Fibroblast of skin of left biceps (primary cell): Measurements from ENCODE around the gene APOL1.

Experiments
- DNase-seq, 2 experiments: peaks; one replicate each; pipeline ENCODE4 v3.0.0-alpha.2; 2013; ENCODE audit warnings: low read depth in 2 of 2

The APOL1 gene

DNA sequence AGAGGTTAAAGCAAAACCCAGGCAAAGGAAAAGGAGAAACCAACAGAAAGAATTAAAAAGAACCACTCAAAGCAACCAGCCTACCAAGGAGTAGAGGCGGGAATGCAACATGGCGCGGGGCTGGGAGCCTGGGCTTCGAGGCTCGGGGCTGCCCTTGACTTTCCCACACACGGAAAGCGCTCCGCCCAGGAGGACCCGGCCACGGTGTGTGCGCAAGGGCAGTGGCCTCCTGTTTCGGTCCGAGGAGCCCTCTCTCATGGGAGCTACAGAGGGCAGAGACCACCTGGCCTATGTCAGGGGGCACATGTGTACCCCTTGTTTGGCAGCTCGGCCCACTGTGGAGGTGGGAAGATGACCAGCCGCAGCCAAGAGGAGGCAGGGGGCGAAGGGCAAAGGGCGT lies 55.9 kb downstream of the APOL1 start:
- no peak for DNase-seq

DNA sequence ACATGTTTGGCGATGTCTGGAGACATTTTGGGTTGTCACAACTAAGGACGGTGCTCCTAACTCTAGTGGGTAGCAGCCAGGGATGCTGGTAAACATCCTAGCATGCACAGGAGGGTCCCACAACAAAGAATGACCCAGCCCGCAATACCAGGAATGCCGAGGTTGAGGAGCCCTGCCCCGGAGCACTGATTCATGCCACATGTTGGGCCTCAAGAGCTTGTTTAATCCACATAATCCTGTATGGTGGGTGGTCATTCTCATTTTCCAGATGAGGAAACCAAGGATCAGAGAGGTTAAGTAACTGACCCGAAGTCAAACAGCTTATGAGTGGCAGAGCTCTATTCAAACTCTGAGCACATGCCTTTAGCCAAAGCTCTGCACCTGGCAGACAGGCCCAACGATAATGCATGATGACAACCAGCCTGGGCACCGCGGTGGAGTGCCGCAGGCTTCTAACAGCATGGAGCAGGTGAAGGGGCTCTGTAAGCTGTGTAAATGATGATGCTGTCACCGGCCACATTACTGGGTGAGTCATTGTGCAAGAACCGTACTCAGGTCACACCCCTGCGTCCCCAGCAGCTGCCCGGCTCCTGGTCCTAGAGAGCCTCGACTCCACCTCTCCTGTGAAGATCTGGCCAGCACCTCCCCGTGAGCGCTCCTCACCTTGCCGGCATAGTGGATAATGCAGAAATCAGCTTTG lies 58.6 kb downstream of the APOL1 start:
- DNase-seq = no peak

DNA sequence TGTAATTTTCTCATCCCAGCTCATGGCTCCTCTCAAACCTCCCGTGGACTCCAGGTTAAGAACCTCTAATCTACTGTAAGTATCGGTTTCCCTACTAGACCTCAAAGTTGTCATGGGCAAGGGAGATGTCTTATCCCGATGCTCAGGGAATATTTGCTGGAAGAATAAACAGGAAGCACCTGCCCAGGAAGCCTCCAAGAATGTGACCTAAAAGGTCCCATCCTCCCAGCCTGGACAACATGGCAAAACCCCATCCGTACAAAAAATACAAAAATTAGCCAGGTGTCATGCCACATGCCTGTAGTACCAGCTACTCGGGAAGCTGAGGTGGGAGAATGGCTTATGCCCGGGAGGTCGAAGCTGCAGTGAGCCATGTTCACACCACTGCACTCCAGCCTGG lies 62.4 kb downstream of the APOL1 start:
- no peak for DNase-seq

DNA sequence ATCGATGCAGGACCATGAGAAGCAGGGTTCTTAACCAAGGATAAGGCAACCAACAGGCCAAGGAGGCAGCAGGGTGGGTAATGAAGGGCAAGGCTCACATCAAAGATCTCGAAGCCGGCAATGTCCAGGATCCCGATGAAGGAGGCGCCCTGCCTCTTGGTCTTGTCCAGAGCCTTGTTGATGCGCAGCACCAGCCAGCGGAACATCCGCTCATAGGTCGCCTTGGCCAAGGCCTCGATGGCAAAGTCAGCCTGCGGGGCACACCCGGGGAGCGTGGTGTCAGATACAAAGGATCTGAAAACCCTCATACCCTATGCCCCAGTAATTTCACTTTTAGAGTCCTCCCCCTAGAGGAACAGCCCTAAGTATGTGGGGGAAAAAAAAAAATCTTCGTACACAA lies 63.5 kb downstream of the APOL1 start:
- no peak for DNase-seq
